HG02970 (cell line): ENCODE data around the gene SLC44A4.
"Not testable (repeated sequence)": the region's sequence is repeated elsewhere in the genome, so short reads cannot be mapped to it uniquely, and the experiment has no call there.

ENCODE experiments used
- ATAC-seq: cut with Tn5 transposase; IDR thresholded peaks from one replicate; pipeline ENCODE4 v1.9.1; 2021; ENCODE audit warnings: mild to moderate bottlenecking, moderate library complexity, moderate number of reproducible peaks; ENCODE audit not compliant: unreplicated experiment, low FRiP score

SLC44A4 gene

DNA sequence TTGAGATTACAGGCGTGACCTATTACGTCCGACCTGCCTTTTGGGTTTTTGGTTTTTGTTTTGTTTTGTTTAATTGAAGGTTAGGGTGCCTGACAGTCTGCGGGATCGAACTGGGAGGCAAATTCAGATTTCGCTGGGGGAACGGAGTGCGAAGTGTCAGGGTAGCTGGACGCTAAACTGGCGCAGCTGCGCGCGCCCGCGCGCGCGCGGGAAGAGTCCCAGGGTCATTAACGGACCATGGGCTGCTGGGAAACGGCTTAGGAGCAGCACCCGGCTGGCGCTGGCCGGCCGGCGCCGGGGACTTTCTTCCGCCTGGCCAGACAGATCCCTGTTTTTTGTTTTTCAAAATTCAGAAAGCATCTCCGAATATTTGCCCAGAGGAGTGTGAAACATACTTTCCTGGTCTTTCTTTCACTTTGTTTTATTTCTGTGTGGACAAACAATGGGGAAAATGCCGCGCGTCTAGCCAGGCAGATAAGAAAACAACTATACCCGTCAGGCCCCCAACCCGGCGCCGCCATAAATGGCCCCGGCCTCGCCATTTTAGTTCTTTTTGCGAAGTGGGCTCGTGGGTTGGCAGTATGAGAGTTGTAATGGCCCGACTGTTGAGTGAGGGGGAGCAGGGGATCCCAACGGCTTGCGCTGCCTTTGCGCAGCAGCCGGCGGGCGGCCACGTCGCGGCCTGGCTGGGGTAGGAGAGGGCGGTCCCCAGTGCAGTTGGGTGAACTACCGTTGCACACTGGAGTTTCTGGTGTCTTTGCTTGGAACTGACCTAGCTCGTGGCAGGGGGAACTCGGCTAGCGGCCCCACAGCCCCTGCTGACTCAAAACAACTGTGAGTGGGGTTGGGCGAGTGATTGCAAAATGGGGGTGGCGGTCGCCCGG is 44.2 kb downstream of the SLC44A4 start:
- peak; percentile 34 for ATAC-seq

DNA sequence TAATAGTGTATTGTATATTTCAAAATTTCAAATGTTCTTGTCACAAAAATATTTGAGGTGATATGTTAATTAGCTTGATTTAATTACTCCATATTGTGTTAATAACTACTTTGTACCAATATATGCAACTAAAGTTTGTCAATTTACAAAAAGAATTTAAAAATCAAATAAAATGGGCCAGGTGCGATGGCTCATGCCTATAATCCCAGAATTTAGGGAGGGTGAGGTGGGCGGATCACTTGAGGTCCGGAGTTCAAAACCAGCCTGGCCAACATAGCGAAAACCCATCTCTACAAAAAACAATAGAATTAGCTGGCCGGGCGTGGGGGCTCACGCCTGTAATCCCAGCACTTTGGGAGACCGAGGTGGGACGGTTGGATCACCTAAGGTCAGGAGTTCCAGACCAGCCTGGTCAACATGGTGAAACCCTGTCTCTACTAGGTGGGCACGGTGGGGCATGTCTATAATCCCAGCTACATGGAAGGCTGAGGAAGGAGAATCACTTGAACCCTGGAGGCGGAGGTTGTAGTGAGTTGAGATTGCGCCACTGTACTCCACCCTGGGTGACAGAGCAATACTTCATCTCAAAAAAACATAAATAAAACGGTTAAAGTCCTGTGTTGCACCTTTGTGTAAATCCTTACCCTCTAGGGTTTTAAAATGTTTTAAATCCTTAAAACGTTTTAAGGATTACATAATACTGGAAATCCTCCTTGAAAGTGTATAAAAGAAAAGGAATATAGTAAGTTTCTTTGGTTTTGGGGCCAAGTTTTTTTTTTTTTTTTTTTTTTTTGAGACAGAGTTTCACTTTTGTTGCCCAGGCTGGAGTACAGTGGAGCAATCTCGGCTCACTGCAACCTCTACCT is 47.2 kb downstream of the SLC44A4 start:
- no peak for ATAC-seq

DNA sequence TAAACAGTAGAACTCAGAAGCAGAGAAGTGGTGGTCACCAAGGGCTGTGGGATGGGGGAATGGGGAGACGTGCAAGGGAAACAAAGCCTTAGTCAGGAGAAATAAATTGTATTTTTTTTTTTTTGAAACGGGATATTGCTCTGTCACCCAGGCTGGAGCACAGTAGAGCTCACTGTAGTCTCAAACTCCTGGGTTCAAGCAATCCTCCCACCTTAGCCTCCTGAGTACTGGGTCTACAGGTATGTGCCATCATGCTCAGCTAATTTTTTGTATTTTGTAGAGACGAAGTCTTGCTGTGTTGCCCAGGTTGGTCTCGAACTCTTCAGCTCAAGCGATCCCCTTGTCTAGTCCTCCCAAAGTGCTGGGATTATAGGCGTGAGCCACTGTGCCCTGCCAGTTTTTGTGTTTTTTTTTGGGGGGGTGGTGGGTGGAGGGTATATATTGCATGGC is 47.9 kb downstream of the SLC44A4 start:
- no peak for ATAC-seq

DNA sequence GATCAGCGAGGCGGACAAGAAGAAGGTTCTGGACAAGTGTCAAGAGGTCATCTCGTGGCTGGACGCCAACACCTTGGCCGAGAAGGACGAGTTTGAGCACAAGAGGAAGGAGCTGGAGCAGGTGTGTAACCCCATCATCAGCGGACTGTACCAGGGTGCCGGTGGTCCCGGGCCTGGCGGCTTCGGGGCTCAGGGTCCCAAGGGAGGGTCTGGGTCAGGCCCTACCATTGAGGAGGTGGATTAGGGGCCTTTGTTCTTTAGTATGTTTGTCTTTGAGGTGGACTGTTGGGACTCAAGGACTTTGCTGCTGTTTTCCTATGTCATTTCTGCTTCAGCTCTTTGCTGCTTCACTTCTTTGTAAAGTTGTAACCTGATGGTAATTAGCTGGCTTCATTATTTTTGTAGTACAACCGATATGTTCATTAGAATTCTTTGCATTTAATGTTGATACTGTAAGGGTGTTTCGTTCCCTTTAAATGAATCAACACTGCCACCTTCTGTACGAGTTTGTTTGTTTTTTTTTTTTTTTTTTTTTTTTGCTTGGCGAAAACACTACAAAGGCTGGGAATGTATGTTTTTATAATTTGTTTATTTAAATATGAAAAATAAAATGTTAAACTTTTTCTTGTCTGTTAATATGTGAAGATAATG is 49.0 kb downstream of the SLC44A4 start:
- no peak for ATAC-seq

DNA sequence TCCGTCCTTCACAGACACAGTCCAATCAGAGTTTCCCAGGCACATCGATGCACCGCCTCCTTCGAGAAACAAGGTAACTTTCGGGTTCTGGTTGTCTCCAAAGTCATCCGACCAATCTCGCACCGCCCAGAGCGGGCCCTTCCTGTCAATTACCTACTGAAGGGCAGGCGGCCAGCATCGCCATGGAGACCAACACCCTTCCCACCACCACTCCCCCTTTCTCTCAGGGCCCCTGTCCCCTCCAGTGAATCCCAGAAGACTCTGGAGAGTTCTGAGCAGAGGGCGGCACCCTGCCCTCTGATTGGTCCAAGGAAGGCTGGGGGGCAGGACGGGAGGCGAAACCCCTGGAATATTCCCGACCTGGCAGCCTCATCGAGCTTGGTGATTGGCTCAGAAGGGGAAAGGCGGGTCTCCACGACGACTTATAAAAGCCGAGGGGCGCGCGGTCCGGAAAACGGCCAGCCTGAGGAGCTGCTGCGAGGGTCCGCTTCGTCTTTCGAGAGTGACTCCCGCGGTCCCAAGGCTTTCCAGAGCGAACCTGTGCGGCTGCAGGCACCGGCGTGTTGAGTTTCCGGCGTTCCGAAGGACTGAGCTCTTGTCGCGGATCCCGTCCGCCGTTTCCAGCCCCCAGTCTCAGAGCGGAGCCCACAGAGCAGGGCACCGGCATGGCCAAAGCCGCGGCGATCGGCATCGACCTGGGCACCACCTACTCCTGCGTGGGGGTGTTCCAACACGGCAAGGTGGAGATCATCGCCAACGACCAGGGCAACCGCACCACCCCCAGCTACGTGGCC is 51.3 kb downstream of the SLC44A4 start, which contains the start of gene HSPA1B:
Gene HSPA1B (plus strand): TSS at position 453 of the 794 bp plus-strand sequence. CDS start 213 bp downstream, at position 666.
- peak; percentile 61 for ATAC-seq

DNA sequence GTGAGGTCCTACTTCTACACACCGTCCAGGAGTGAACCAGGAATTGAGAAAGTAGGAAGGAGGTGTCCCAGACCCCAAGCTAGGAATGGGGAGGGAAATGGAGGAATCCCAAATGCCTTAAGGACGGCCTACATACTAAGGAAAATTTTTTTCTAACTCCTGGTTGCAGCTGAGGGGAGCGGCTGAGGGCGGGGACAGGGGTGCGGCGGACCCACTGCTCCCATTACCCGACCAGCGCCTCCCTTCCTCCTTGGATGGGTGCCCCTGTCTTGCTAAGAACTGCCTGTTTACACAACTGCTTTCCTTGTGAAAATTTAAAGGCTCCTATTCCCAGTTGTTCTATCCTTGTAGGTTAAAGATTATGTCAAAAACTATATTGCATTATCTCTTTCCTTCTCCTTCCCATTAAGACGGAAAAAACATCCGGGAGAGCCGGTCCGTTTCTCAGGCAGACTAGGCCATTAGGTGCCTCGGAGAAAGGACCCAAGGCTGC is 52.0 kb downstream of the SLC44A4 start:
- ATAC-seq, result peak; percentile 4

DNA sequence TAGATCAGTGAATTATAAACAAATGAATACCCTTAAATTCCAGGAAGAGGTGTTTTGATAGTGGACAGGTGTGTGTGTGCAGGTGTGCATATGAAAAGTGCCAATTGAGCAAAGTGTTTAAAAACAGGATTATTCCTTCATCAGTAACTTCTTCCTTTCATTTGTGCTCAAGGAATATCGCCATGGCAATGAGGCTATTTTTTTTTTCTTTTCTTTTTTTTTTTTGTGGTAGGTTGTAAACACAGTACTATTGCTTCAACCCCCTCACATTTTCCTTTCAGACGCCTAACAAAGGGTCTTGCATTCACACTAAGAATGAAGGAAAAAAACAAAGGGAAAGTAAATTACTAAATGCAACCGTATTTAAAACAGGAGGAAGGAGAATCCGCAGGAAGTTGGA is 53.2 kb downstream of the SLC44A4 start:
- no peak for ATAC-seq

DNA sequence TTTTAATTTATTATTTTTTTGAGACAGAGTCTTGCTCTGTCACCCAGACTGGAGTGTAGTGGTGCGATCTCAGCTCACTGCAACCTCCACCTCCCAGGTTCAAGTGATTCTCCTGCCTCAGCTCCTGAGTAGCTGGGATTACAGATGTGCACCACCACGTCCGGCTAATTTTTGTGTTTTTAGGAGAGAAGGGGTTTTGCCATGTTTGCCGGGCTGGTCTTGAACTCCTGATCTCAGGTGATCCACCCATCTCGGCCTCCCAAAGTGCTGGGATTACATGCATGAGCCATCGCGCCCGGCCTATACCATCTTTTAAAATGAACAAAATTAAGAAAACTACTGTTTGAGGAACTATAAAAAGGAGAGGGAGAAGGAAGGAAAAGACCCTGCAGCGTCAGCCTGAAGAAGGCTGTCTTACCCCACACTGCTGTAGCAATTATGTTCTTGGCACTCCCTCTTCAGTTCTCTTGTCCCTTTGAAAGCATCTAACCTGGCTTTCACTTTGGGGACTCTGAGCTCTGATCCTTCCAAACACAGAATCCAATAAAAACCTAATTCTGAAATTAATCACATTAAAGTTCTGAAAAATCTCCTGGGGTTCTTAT is 55.1 kb downstream of the SLC44A4 start:
- ATAC-seq, result not testable (repeated sequence)

DNA sequence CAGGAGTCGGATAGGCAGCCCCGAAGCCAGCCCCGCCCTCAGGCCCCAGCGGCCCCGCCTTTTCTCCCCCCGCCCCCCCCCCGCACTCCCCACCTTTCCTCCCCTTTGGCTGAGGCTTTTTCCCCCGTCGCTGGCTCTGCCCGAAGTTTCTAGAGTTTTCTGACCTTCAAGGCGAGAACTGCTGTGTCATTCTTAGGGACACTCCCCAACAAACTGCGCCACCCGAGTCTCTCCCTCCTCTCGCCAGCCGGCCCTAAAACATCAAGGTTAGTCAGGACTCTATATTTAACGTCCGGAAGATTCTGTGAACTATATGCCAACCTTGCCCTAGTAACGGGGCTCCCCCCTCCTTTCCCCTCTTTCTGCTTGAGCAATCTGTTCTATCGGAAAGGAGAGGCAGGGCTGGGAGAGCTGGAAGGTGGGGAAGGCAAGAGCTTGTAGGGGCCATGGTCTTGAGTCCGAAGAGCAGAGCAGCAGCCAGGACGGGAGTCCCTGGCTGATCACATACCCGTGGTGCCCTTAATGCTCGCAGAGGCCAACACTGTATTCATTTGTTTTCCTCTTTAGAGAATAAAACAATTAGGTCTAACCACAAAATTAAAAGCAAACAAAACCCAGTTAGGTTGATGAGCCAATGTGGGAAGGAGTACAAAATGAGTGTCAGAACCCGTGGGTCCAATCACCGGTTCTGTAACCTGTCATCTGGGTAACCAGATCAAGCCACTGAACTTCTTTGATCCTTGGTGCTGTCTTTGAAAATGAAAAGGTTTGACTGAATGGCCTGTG is 56.6 kb downstream of the SLC44A4 start:
- ATAC-seq, result no peak

DNA sequence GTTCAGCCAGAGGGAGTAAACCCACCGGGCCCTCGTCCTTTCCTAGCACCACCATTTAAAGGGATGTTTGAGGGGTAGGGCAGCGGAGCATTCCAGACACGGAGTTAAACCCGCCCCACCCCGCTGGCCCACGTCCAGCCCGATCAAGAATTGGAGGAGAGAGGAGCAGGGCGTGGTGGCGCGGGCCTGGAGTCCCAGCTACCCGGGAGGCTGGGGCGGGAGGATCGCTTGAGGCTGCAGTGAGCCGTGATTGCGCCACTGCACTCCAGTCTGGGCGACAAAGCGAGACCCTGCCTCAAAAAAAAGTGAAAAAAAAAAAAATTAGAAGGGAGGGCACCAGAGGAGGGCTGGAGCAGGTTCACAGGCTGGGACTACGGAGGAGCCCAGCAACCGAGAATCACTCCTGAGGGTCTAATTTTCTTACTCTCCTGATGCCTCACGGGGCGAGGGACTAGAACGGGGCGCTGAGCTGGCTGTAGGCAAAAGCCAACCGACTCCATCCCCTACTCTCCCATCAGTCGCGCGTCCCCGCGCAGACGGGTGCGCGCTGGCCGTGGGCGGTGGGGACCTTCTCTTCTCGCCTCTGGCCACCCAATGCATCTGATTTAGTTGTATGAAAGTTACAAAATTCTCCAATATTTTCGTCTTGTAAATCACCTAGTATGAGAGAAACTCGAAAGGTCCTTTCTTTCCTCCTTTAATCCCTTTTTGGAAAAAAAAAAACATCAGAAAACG is 57.3 kb downstream of the SLC44A4 start:
- ATAC-seq, result no peak

DNA sequence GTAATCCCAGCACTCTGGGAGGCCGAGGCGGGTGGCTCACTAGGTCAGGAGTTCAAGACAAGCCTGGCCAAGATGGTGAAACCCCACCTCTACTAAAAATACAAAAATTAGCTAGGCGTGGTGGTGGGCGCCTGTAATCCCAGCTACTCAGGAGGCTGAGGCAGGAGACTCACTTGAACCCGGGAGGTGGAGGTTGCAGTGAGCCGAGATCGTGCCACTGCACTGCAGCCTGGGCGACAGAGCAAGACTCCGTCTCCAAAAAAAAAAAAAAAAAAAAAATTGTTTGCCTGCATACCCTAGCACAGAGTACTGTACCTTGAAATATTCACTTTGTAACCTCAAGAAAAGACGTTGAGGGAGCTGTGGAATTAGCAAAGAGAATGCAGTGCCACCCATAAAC is 58.4 kb downstream of the SLC44A4 start:
- ATAC-seq, result not testable (repeated sequence)

DNA sequence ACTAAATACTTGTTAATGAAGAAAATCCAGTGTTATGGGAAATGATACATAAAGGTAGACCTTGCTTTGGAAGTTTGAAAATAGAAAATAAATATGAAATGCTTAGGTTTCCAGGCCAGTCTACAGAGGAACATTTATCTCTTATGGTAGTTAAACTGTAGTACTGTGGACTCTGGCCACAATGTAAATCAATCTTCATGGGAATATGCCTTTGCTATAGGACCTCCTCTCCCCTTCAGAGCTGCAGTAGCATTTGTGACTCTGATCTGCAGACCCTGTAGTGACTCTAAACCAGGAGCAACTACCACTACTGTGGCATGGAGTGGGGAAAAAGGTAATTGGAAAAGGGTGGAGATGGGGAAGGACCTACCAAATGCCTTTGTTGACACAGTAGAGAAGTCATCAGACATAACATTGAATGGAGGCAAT is 58.9 kb downstream of the SLC44A4 start:
- ATAC-seq, result no peak

DNA sequence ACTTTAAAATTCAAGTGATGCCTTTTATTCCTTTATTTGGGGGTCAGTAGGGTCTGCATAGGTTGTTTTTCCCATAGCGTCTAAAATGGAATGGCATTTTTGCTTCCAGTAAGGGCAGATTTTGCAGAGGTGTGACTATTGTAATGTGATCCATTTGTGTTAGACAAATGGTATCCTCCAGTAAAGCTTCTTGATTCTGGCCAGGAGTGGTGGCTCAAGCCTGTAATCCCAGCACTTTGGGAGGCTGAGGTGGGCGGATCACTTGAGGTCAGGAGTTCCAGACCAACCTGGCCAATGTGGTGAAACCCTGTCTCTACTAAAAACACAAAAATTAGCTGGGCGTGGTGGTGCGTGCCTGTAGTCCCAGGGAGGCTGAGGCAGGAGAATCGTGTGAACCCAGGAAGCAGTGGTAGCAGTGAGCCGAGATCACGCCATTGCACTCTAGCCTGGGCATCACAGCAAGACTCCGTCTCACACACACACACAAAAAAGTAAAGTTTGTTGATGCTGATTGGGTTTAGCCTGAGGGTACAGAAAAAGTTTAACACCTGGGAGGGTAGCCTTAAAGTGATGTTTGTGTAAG is 60.8 kb downstream of the SLC44A4 start:
- ATAC-seq, result not testable (repeated sequence)

DNA sequence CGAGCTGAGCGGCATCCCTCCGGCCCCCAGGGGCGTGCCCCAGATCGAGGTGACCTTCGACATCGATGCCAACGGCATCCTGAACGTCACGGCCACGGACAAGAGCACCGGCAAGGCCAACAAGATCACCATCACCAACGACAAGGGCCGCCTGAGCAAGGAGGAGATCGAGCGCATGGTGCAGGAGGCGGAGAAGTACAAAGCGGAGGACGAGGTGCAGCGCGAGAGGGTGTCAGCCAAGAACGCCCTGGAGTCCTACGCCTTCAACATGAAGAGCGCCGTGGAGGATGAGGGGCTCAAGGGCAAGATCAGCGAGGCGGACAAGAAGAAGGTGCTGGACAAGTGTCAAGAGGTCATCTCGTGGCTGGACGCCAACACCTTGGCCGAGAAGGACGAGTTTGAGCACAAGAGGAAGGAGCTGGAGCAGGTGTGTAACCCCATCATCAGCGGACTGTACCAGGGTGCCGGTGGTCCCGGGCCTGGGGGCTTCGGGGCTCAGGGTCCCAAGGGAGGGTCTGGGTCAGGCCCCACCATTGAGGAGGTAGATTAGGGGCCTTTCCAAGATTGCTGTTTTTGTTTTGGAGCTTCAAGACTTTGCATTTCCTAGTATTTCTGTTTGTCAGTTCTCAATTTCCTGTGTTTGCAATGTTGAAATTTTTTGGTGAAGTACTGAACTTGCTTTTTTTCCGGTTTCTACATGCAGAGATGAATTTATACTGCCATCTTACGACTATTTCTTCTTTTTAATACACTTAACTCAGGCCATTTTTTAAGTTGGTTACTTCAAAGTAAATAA is 61.5 kb downstream of the SLC44A4 start:
- ATAC-seq, result not testable (repeated sequence)

DNA sequence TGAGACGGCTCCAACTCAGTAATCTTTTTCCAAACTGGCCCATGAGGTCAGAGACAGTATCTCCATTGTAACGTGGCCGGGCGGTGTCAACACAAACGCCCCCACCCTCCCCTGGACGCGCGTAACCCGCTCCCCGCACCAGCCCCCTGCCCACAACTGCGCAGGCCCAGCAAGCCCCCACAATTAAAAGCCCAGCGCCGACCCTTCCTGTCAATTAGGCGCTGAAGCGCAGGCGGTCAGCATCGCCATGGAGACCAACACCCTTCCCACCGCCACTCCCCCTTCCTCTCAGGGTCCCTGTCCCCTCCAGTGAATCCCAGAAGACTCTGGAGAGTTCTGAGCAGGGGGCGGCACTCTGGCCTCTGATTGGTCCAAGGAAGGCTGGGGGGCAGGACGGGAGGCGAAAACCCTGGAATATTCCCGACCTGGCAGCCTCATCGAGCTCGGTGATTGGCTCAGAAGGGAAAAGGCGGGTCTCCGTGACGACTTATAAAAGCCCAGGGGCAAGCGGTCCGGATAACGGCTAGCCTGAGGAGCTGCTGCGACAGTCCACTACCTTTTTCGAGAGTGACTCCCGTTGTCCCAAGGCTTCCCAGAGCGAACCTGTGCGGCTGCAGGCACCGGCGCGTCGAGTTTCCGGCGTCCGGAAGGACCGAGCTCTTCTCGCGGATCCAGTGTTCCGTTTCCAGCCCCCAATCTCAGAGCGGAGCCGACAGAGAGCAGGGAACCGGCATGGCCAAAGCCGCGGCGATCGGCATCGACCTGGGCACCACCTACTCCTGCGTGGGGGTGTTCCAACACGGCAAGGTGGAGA is 63.6 kb downstream of the SLC44A4 start, which contains the start of the genes HSPA1A and HSPA1L:
Gene HSPA1A (plus strand): TSS at position 519 of the 814 bp plus-strand sequence. CDS start 214 bp downstream, at position 733.
Gene HSPA1L (minus strand): TSS at position 259 of the 814 bp plus-strand sequence. CDS start 3,311 bp downstream, outside the sequence.
- peak; percentile 31 for ATAC-seq

DNA sequence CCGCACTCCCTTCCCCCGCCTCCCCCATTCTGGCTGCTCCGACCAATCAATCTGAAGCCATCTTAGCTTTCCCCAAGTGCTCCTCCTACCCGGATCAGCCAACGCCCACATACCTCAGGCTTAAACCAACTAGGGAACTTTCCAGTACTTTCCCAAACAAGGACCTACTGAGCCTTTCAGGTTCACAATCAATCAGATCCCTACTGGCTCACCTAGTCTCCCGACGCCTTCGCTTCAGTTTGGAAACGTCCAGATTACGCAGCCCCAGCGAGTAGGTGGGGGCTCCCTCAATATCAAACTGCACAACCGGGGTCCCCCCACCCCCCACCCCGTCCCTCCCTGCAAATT is 64.1 kb downstream of the SLC44A4 start:
- ATAC-seq, result peak; percentile 22
